Activated CD4-positive, alpha-beta T cell treated with anti-CD3 and anti-CD28 coated beads, Interleukin-2, amount 50 U/mL, for 48 hours (primary cell): ENCODE measurements around the gene NDUFAF4.
A peak's percentile ranks its signal among the peaks of the same experiment; 100 is the strongest.

ENCODE experiments used
- DNase-seq, 2 experiments: peaks; one replicate each; pipeline ENCODE4 v3.0.0-alpha.2; 2020

NDUFAF4 gene

GRCh38 chr6:96897396-96898240 is at the start of gene NDUFAF4:
Gene NDUFAF4, minus strand, starts transcription at chr6:96897891. Its CDS starts 90 bp downstream, at chr6:96897801.
- peak; percentile 94 to 96 for DNase-seq

GRCh38 chr6:96947055-96947454 is 49.4 kb upstream of the NDUFAF4 start:
- no peak for DNase-seq

- no peak for DNase-seq
These were observed 46.0 kb upstream of the NDUFAF4 start for GRCh38 chr6:96943555-96944215.

GRCh38 chr6:96942676-96943075 is 45.0 kb upstream of the NDUFAF4 start:
- no peak for DNase-seq

GRCh38 chr6:96940322-96940721 is 42.6 kb upstream of the NDUFAF4 start:
- DNase-seq = no peak

- DNase-seq = peak; percentile 14 to 34
These were observed 41.5 kb upstream of the NDUFAF4 start for GRCh38 chr6:96939007-96939805.

- DNase-seq = no peak
These were observed 36.4 kb upstream of the NDUFAF4 start for GRCh38 chr6:96934087-96934486.

- DNase-seq = no peak
These were observed 33.5 kb upstream of the NDUFAF4 start for GRCh38 chr6:96931198-96931597.

- no peak for DNase-seq
These were observed 32.0 kb upstream of the NDUFAF4 start for GRCh38 chr6:96929741-96930140.

GRCh38 chr6:96927660-96928059 is 30.0 kb upstream of the NDUFAF4 start:
- DNase-seq = no peak

GRCh38 chr6:96926425-96926824 is 28.7 kb upstream of the NDUFAF4 start:
- DNase-seq = no peak

- DNase-seq = no peak
These were observed 27.6 kb upstream of the NDUFAF4 start for GRCh38 chr6:96925290-96925687.

GRCh38 chr6:96923871-96924493 is 26.3 kb upstream of the NDUFAF4 start:
- DNase-seq = no peak

- no peak for DNase-seq
These were observed 25.7 kb upstream of the NDUFAF4 start for GRCh38 chr6:96923400-96923799.

GRCh38 chr6:96917098-96917497 is 19.4 kb upstream of the NDUFAF4 start:
- no peak for DNase-seq

- DNase-seq = no peak
These were observed 15.9 kb upstream of the NDUFAF4 start for GRCh38 chr6:96913621-96914020.

GRCh38 chr6:96911751-96912150 is 14.1 kb upstream of the NDUFAF4 start:
- DNase-seq = no peak

- DNase-seq = no peak
These were observed 13.5 kb upstream of the NDUFAF4 start for GRCh38 chr6:96911171-96911570.

- DNase-seq = no peak
These were observed 12.1 kb upstream of the NDUFAF4 start for GRCh38 chr6:96909811-96910210.

- DNase-seq = peak; percentile 21 to 54
These were observed 9.8 kb upstream of the NDUFAF4 start for GRCh38 chr6:96907498-96907897.

GRCh38 chr6:96900873-96901272 is 3.2 kb upstream of the NDUFAF4 start:
- DNase-seq = no peak

GRCh38 chr6:96899451-96899998 is 1.8 kb upstream of the NDUFAF4 start:
- no peak for DNase-seq

- no peak for DNase-seq
These were observed 1.3 kb upstream of the NDUFAF4 start for GRCh38 chr6:96899019-96899418.
